OCI-M2 (cell line): ENCODE results near the gene DDX24.

Experiments
- DNase-seq: peaks from one replicate; lab custom pipeline; 2025; ENCODE audit not compliant: unreplicated experiment; lab: John Stamatoyannopoulos, UW

DDX24 gene

GRCh38 chr14:94036313-94037167 is 44.5 kb downstream of the DDX24 start:
- peak; percentile 24 for DNase-seq

- no peak for DNase-seq
Observed at GRCh38 chr14:94034886-94035285, 46.1 kb downstream of the DDX24 start.

GRCh38 chr14:94031883-94032279 is 49.1 kb downstream of the DDX24 start:
- DNase-seq, result no peak

- no peak for DNase-seq
Observed at GRCh38 chr14:94031161-94031882, 49.7 kb downstream of the DDX24 start.

- DNase-seq, result no peak
Observed at GRCh38 chr14:94030571-94030970, 50.4 kb downstream of the DDX24 start.

GRCh38 chr14:94029671-94030203 is 51.3 kb downstream of the DDX24 start:
- DNase-seq, result no peak

GRCh38 chr14:94029265-94029664 is 51.7 kb downstream of the DDX24 start:
- DNase-seq, result no peak

GRCh38 chr14:94028450-94028826 is 52.6 kb downstream of the DDX24 start:
- DNase-seq, result no peak

GRCh38 chr14:94027566-94028449 is 53.2 kb downstream of the DDX24 start:
- no peak for DNase-seq

- DNase-seq, result no peak
Observed at GRCh38 chr14:94026889-94027469, 54.0 kb downstream of the DDX24 start.

- peak; percentile 90 for DNase-seq
Observed at GRCh38 chr14:94026173-94026888, 54.7 kb downstream of the DDX24 start, which contains the start of gene OTUB2. TSS of gene OTUB2 (plus strand) at chr14:94026340. CDS start at chr14:94026538, 198 bp downstream.

- no peak for DNase-seq
Observed at GRCh38 chr14:94025720-94026119, 55.3 kb downstream of the DDX24 start.

GRCh38 chr14:94024549-94024948 is 56.5 kb downstream of the DDX24 start:
- no peak for DNase-seq

GRCh38 chr14:94022532-94023411 is 58.2 kb downstream of the DDX24 start:
- no peak for DNase-seq

GRCh38 chr14:94021416-94022157 is 59.4 kb downstream of the DDX24 start:
- no peak for DNase-seq

GRCh38 chr14:94021001-94021400 is 60.0 kb downstream of the DDX24 start:
- DNase-seq, result no peak

GRCh38 chr14:94020267-94020666 is 60.7 kb downstream of the DDX24 start:
- DNase-seq, result no peak

- DNase-seq, result no peak
Observed at GRCh38 chr14:94019329-94019728, 61.7 kb downstream of the DDX24 start.
